Activated CD8-positive, alpha-beta T cell treated with anti-CD3 and anti-CD28 coated beads for 36 hours (primary cell): Measurements from ENCODE around the gene KCNC4. TPM values are rescaled to one million over a fixed set of nuclear protein-coding genes. Genes with fewer than 3 reads are reported as not detected.

ENCODE experiments used
- ATAC-seq: fragments of 200-7000 bp; cut with Tn5 transposase; one replicate; pipeline ENCODE4 v1.10.0; 2021; ENCODE audit warnings: mild to moderate bottlenecking, moderate library complexity
- CTCF ChIA-PET: fragments of 350-600 bp; sonication (Branson Sonifier 250); formaldehyde crosslinking; loops from one replicate; lab custom pipeline; 2021; ENCODE audit warnings: antibody characterized with exemption; lab: Charles Lee
- POLR2A ChIA-PET: fragments of 350-600 bp; sonication (Branson Sonifier 250); formaldehyde crosslinking; loops from one replicate; lab custom pipeline; 2021; ENCODE audit warnings: antibody characterized with exemption; lab: Charles Lee
- DNase-seq: peaks from one replicate; pipeline ENCODE4 v3.0.0-alpha.2; 2020
- H3K27ac Mint-ChIP-seq: one replicate; pipeline ENCODE4 v1.8.0; 2021; ENCODE audit warnings: mild to moderate bottlenecking, mixed read lengths
- H3K27me3 Mint-ChIP-seq: one replicate; pipeline ENCODE4 v1.8.0; 2021; ENCODE audit warnings: mixed read lengths
- H3K36me3 Mint-ChIP-seq: one replicate; pipeline ENCODE4 v1.8.0; 2021; ENCODE audit warnings: low read depth, mixed read lengths
- H3K4me1 Mint-ChIP-seq: one replicate; pipeline ENCODE4 v1.8.0; 2021; ENCODE audit warnings: low read depth, mixed read lengths
- H3K4me3 Mint-ChIP-seq: one replicate; pipeline ENCODE4 v1.8.0; 2021; ENCODE audit warnings: mild to moderate bottlenecking, moderate library complexity, mixed read lengths
- H3K9me3 Mint-ChIP-seq: one replicate; pipeline ENCODE4 v1.8.0; 2021; ENCODE audit warnings: mixed read lengths
- CTCF ChIP-seq: fragments of 200-600 bp; IDR thresholded peaks from one replicate; pipeline ENCODE4 v1.8.0; 2022; ENCODE audit warnings: antibody characterized with exemption, mild to moderate bottlenecking
- intact Hi-C: fragments of 100-400 bp; cut with micrococcal nuclease; formaldehyde crosslinking; loops from one replicate; pipeline ENCODE4 v1.10.0; 2022
- total RNA-seq, 2 experiments: library from RNA; stranded (reverse); gene quantifications; one replicate each; pipeline ENCODE4 v1.2.3, GENCODE V29; 2021

KCNC4 gene
- total RNA-seq, 2 experiments from 2014 or later: 10.7 to 12.2 TPM

GRCh38 chr1:110225212-110225611 lies 15.1 kb downstream of the KCNC4 start:
- H3K27me3 Mint-ChIP-seq: no peaks in the 10 kb centered on the region

GRCh38 chr1:110225756-110226404 lies 15.8 kb downstream of the KCNC4 start:
- no peak overlapping the region for H3K27ac Mint-ChIP-seq
- intact Hi-C loops: no loop called here
- H3K4me1 Mint-ChIP-seq: no peaks in the 10 kb centered on the region
- DNase-seq: no peak
- no peak overlapping the region for H3K4me3 Mint-ChIP-seq
- no peak for ATAC-seq
- POLR2A ChIA-PET: interaction anchor here (0.7 to 1.0 kb wide), 2 partner anchors 10 to 11 kb away, joined by 3 read pairs; no protein-coding TSS in a partner anchor
- no peaks in the 10 kb centered on the region for H3K9me3 Mint-ChIP-seq
- no peaks in the 10 kb centered on the region for H3K27me3 Mint-ChIP-seq
- no peak for TF ChIP-seq CTCF
- CTCF ChIA-PET: no interaction called here
- H3K36me3 Mint-ChIP-seq: peaks cover 12% of the 10 kb centered on the region

More at GRCh38 chr1:110225212-110225611, 15.1 kb downstream of the KCNC4 start:
- ATAC-seq: no peak
- Mint-ChIP-seq H3K36me3 (peaks cover 12% of the 10 kb centered on the region), H3K27ac (no peak overlapping the region), H3K4me1 (no peaks in the 10 kb centered on the region), H3K4me3 (no peak overlapping the region), H3K9me3 (no peaks in the 10 kb centered on the region)
- ChIA-PET POLR2A (interaction anchor here (0.6 to 1.2 kb wide), 2 partner anchors 149 to 885 kb away, joined by 3 to 5 read pairs; no protein-coding TSS in a partner anchor), CTCF (interaction anchor here (0.8 to 1.8 kb wide), 4 partner anchors 10 to 89 kb away, joined by 3 to 9 read pairs (median 4); no protein-coding TSS in a partner anchor)
- DNase-seq: no peak
- no peak for TF ChIP-seq CTCF
- intact Hi-C loops: no loop called here

GRCh38 chr1:110227774-110228173 lies 17.7 kb downstream of the KCNC4 start:
- ATAC-seq (no peak), DNase-seq (no peak)
- no peaks in the 10 kb centered on the region for H3K9me3 Mint-ChIP-seq
- H3K27ac Mint-ChIP-seq: no peak overlapping the region
- CTCF ChIA-PET: interaction anchor here (1.3 kb wide), 1 partner anchor 20 kb away, joined by 3 read pairs; no protein-coding TSS in a partner anchor
- no peak overlapping the region for H3K4me3 Mint-ChIP-seq
- POLR2A ChIA-PET: no interaction called here
- peaks cover 12% of the 10 kb centered on the region for H3K36me3 Mint-ChIP-seq
- intact Hi-C loops: no loop called here
- no peak for TF ChIP-seq CTCF
- H3K4me1 Mint-ChIP-seq: no peaks in the 10 kb centered on the region
- no peaks in the 10 kb centered on the region for H3K27me3 Mint-ChIP-seq

- intact Hi-C loops: no loop called here
- Mint-ChIP-seq H3K27me3 (no peaks in the 10 kb centered on the region), H3K9me3 (no peaks in the 10 kb centered on the region), H3K4me3 (no peak overlapping the region), H3K4me1 (no peaks in the 10 kb centered on the region), H3K36me3 (peaks cover 11% of the 10 kb centered on the region), H3K27ac (no peak overlapping the region)
- TF ChIP-seq CTCF: no peak
- no peak for DNase-seq
- CTCF ChIA-PET: no interaction called here
- POLR2A ChIA-PET: interaction anchor here (0.6 kb wide), 1 partner anchor 204 kb away, joined by 3 read pairs; no protein-coding TSS in a partner anchor
- no peak for ATAC-seq
Observed at GRCh38 chr1:110228381-110228780, 18.3 kb downstream of the KCNC4 start.

- Mint-ChIP-seq H3K4me3 (no peak overlapping the region), H3K36me3 (peaks cover 9% of the 10 kb centered on the region), H3K4me1 (no peaks in the 10 kb centered on the region), H3K9me3 (no peaks in the 10 kb centered on the region), H3K27ac (no peak overlapping the region), H3K27me3 (no peaks in the 10 kb centered on the region)
- ChIA-PET CTCF (no interaction called here), POLR2A (interaction anchor here (0.6 kb wide), 1 partner anchor 203 kb away, joined by 3 read pairs; no protein-coding TSS in a partner anchor)
- DNase-seq (no peak), ATAC-seq (no peak)
- no peak for TF ChIP-seq CTCF
- intact Hi-C loops: no loop called here
Observed at GRCh38 chr1:110228869-110229268, 18.8 kb downstream of the KCNC4 start.
